HG02943 (cell line): ENCODE measurements around the gene IFI16.

ENCODE experiments used
- ATAC-seq: cut with Tn5 transposase; IDR thresholded peaks from one replicate; pipeline ENCODE4 v1.9.1; 2021; ENCODE audit warnings: mild to moderate bottlenecking, low read depth, moderate library complexity; ENCODE audit not compliant: unreplicated experiment

The IFI16 gene

DNA sequence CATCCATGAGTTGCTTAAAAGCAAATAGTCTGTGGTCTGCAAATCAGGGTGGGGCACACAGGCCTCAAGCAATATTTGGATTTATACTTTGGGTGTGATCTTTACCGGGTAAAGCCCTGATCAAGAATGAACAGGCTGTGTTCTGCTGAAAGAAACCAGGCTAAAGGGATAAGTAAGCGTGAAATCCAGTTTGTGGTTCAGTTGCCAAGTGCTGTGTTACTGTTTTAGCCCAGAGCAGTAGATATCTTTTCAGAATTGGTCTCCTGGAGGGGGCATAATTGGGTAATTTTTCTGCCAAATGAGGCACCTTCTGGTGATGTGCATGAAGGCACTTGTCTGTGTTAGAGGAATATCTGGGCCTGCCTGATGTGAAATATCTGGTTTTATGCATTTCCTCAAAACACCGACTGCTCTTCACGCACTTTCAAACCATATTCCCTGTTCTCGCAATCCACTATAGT, 45.5 kb downstream of the IFI16 start:
- ATAC-seq, result no peak

DNA sequence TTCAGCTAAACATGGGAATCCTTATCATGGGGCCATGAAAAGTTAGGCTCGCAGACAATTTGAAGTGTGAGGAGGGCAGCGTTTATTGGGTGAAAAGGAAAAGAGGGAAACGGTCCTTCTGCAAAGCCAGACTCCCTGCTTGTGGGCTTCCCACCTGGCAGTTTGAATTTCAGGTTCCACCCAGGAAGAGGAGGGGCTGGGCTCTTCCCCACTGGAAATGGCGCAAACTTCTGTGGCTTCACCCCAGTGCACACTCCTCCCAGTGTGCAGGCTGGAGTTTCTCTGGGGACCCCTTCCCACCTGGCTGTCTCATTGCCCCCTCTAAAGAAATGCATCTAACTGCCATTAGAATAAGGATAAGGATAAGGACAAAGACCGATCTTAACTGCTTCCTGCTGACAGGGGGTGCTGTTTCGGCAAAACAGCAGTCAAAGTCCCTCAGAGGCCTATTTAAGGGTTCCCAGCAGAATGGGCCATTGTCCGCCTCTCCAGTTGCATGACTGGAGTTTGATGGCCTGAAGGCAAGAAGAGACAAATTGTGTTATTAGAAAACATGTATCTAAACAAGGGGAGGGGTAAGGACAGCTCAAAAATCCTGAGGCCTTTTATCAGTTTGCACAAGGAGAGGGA, 46.5 kb downstream of the IFI16 start:
- ATAC-seq, result no peak

DNA sequence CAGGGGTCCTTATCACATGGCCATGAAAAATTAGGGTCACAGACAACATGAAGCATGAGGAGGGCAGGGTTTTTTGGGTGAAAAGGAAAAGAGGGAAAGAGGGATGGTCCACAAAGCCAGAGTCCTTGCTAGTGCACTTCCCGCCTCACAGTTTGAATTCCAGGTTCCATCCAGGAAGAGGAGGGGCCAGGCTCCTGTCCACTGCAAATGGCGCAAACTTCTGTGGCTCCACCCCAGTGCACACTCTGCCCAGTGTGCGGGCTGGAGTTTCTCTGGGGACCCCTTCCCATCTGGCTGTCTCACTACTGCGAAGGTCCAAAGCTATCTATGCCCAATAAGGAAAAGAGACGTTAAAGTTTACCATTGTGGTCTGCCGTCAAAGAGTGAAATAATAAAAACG, 49.0 kb downstream of the IFI16 start:
- no peak for ATAC-seq

DNA sequence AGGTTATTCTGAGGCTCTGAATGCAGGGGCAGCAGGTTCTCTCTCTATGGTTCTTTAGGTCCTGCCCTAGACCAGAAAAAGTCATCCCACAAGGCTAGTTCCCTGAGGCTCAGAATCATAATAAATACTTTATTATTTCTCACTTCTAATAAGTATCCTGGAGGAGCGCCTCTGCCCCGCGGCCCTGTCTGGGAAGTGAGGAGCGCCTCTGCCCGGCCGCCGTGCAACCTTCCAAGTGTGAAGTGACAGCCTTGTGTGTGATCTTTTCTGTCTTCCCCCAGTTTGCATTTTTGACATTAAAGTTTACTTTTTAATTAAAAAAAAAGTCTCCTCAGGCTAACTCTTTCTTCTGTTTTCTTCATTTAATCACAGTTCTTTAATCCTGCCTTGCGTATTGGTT, 55.4 kb downstream of the IFI16 start:
- no peak for ATAC-seq

DNA sequence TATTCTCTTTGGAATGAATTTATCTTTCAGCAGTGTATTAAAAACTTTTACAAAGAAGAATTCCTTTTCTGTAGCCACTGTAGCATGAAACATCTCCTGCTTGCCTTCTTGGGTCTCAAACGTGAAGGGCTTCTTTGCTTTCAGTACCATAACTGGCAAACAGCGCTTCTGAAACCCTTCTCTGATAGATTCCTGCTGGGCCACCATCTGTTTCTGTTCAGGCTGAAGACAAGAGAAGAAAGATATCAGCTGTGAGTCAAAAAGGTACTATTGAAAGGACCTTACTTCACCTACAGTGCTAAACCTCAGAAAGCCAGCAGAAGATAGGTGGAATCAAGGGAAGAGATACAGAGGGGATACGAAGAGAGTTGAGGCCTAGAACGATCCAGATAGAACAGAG, 56.4 kb downstream of the IFI16 start:
- ATAC-seq, result no peak

DNA sequence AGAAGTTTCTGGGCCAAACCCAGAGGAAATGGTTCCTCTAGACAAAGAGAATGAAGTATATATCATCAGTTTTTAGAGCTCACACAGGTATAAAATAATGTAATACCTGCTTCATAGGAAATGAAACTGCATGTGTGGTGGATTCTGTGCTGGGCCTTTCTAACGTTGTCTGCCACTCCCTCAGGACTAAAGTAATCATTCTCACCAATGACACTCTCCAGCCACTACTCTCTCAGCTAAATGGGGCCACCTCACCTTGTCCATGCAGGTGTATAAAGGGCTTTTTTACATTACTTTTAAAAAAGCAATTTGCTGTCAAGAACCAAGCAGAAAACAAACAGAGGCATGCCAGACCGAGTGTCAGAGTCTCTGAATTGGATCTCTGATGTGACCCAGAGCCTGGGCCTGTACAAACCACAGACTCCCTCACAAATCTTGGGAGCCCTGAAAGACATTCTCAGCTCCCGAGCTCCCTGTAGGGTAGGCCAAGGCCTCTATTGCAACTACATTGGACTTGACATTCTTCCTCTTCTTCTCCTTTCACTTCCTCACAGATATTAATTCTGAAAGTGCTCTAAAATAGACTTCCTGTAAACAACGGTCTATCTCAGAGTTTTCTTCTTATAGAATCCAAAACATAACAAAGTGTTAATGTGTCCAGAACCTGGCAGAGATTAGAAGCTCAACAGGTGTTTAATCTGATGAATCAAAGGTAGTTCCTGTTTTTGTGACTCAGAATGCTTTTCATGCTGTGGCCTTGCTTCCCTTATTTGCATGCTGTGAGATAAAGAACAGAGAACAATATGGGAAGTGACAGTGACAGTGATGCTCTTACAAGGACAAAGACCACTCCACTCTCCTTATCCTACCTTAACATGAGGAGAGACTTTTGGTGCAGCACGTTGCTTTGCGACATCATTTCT, 58.3 kb downstream of the IFI16 start:
- ATAC-seq, result peak; percentile 87

DNA sequence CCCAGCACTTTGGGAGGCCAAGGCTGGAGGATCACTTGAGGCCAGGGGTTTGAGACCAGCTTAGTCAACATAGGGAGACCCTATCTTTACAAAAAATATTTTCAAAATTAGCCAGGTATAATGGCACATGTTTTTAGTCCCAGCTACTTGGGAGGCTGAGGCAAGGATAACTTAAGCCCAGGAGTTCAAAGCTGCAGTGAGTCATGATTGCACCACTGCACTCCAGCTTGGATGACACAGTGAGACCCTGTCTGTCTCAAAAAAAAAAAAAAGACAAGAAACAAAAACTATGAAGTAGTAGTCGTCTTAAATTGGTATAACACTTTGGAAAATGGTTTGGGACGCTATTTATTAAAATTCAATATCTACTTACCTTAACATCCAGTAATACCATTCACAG, 59.2 kb downstream of the IFI16 start:
- no peak for ATAC-seq

DNA sequence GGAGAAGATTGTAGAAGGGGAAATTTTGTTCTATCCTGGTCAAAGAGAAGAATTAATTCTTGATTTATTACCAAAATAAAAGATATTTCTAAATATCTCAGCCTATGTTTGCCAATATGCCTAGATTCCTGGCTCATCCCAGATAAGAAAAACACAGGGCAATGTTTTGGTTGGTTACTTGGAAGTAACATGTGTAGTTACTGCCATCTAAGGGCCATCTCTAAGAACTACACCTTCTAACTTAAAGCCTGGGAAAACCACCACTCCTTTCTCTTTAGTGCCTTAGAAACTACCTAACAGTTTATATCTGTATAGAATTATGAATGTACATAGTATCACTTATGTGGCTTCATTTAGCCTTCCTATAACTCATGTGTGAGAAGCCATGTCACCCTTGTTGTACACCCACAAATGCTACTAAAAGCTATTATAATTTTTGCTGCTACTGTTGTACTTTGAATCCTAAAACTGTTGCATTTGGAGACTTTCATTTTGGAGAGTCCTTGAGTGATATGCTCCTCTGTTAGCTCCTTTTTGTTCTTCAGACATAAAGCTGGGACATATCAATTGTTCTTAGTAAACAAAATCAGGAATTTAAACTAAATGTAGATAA, 62.4 kb downstream of the IFI16 start:
- ATAC-seq, result no peak

DNA sequence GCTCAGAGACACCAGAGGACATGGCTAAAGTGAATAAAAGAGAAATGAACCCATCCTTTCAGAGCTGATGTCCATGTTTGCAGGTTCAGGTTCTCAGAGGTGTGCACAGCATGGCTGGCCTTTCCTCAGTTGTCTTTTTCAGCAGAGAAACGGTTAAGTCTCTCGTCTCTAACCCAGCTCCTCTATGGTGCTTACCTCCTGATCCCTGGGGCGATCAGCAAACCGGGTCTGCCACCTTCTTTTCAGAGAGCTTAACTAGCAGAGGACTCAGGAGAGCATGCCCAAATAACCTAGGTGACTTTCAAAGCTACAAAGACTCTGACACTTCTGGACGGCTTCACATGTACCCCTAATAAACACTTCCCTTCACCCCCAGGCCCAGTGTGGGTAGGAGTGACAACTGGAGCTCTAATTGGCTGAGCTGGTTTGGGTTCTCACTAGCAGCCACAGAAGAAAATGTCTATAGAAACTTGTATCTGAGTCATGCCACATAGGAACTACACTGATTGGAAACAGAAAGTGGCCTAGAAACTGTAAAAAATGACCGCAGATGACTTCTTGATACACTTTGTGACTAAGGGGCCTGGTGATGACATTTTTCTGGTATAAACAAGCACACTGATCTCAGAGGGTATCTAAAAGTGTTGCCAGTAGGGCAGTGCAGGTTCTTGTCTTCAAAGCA, 66.9 kb downstream of the IFI16 start, which contains the start of gene AIM2:
Gene AIM2 (minus strand): TSS at position 329 of the 682 bp plus-strand sequence. CDS start 3,267 bp downstream, outside the sequence.
- peak; percentile 90 for ATAC-seq

DNA sequence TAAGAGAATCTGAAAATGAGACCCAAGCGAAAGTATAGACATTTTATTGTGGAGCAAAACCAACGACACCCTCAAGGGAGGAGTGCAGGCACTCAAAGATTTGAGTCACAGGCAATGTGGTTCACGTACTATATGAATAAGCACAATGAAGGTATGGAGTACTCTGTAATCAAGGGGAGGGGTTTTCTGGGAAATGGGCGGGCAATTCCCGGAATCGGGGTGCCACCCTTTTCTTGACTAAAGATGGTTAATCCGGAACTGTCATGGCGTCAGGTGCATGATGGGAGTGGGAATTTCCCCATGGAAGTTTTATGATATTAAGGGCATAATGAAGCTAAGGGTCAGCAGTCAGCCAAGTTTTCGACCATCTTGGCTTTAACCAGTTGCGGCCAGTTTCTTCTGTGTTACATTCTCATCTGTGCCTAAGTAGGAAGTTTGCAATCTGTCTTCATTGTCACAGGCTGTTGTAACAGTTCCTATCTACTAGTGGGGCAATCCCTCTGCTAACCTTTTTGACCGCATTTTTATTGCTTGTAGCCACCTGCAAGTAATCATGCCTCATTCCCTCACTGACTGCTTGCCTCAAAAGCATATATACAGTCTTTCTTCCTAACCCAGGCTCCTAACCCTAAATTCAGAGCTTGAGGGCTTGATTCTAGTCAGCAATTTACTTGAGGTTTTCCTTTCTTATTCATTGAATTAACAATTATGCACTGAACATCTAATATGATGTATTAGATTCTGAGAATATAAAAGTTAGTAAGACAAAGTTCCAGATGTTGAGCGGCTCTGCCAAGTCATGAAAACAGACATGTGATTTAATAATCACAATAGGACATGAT, 67.6 kb downstream of the IFI16 start:
- ATAC-seq, result peak; percentile 61

DNA sequence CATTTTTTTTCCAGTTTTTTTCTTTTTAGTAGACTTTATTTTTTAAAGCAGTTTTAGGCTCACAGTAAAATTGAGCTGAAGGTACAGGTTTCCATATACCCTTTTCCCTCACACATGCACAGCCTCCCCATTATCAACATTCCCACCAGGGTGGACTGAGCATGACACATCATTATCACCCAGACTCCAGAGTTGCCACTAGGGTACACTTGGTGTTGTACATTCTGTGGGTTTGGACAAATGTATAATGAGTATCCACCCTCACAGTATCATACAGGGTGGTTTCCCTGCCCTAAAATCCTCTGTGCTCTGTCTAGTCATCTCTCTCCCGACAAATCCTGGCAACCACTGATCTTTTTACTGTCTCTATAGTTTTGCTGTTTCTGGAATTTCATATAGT, 69.8 kb downstream of the IFI16 start:
- ATAC-seq, result no peak

DNA sequence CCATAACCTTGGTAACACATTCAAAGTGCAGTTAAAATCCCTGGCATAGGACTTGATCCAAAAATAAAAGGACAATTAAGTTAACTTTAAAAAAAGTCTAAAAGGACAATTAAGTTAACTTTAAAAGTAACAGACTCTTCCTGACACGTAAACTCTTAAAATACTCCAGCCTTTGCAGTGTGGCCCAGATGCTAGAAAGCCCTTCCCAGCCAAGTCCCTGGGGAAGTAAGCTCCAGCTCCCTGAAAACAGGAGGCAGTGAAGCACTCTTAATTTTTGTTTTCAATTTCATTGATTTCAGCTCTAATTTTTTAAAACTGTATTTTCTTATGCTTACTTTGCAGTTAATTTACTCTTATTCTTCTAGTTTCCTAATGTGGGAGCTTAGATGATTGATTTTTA, 71.9 kb downstream of the IFI16 start:
- ATAC-seq, result no peak

DNA sequence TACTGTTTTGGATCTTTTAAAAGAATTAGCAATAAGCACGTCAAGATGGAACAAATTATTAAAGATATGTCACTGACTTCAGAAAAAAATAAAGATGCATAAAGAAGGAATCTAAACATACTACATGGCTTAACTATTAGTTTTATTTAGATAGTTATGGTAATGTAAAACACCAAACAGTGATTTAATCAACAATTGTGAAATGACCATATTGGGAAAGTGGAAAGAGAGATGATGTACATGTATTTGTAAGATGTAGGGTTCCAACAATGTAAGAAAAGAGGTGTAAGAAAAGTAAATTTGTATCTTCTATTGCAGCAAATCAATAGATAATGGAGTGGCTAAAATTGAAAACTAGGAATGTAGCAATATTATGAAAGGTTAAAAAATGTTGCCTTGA, 73.3 kb downstream of the IFI16 start:
- ATAC-seq, result no peak

DNA sequence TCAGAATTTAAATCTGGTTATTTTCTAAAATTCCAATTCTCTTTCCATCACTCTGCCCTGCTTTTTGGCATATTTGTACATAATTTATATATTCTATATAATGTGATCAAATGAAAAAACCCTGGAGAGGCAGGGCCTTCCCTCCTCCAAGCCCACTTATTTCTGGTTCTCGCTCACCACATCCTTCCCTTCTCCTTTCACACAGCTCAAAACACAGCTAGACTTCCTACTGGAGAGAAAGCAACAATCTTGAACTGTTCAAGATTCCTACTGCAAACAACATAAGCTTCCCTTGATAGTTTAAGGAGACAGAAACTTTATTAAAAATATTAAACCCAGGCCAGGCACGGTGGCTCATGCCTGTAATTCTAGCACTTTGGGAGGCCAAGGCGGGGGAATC, 74.4 kb downstream of the IFI16 start:
- no peak for ATAC-seq

DNA sequence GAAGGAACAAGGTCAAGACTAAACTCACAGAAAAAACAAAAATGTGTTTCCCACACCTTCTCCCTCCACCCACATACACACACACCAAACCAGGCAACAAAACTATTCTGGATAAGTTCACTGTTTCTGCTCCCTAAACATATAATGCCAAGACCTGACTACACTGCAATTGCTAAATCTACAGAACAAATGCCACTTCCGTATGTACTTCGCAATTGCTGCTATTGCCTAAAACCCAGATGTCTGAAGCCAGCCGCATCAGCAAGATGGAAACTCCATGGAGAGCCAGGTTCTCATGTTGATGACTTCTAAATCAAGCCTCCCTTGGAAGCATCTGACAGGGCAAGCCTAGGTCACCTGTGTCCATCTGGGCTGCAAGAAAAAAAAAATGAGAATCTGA, 75.2 kb downstream of the IFI16 start:
- ATAC-seq, result no peak

DNA sequence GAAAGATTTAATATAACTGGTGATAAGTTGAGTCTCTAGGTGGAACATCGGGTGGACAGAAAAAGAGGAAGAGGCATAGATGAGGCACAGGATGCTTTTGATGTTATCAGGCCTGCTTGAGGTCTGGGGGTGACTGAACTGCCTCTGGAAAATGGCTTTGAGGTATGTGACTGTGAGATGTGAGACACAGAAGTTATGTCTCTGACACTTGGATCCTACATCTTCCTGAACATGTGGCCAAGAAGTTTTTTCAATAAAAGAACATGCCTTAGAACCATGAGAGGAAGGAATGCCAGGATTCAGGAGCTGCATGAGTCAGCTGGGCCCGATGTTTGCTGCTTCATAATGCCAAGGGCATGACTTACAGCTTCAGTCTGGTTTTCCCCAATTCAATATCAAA, 78.3 kb downstream of the IFI16 start:
- ATAC-seq, result no peak

DNA sequence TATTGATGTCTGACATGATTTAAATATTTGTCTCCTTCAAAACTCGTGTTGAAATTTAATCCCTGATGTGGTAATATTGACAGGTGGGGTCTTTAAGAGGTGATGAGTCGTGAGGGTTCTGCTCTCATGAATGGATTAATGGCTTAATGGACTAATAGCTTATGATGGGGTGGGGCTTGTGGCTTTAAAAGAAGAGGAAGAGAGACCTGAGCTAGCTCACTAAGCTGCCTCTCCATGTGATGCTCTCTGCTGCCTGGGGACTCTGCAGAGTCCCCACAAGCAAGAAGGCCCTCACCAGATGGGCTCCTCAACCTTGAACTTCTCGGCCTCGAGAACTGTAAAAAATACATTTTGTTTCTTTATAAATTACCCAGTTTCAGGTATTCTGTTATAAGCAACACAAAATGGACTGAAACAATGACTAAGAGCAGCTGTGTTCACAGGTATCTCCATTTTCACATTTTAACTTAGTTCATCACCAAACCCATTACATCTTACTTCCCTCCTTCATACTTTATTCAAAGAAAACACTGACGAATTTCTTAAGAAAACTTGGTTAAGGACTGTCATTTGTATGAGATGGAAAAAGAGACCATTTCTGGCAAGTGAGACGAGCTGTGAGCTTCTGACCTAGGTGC, 79.0 kb downstream of the IFI16 start:
- ATAC-seq, result no peak

DNA sequence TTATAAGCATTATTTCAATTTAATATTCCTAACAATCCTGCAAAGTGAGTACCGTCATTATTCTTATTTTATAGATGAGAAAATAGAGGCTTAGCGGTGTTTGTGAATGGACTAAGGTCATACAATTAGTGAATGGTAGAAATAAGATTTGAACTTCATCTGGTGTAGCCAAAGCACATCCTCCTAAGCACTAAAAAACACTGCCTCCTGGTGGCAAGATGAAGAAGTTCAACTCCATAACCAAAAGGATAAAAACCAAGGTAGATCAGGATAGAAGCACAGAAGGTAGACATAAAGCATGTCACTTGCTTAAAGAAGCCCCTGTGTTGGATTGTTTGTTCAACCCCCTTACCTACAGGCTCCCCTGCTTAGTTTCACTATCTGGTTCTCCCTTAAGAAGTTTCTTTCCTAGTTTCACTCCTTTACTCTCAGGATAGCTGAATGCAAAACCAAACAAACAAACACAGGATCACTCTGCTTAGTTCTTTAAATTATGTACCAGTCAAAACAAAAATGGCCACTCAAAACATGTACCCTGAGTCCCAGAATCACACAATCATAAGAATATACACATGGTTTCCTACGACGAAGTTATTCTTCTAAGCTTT, 79.6 kb downstream of the IFI16 start:
- no peak for ATAC-seq
